Tibial nerve (tissue), 4 donors: ENCODE measurements around the gene CACNA1I.

ENCODE experiments used
- CTCF ChIP-seq, 5 experiments: fragments of 200-600 bp in 3 of 5; fragments of 450-650 bp in 2 of 5; sonication (generic) in 3 of 5; IDR thresholded peaks; one replicate each; pipeline ENCODE4 v1.5.1; 2016 to 2019; ENCODE audit warnings: antibody characterized with exemption in 5 of 5, mild to moderate bottlenecking in 3 of 5, moderate library complexity in 2 of 5
- EP300 ChIP-seq, 2 donors: sonication (generic); formaldehyde crosslinking; IDR thresholded peaks; one replicate each; pipeline ENCODE4 v1.6.1; 2017; ENCODE audit warnings: antibody characterized with exemption in 2 of 2, mild to moderate bottlenecking in 1 of 2

GRCh38 chr22:39693943-39694500 lies 123.5 kb downstream of the CACNA1I start:
- TF ChIP-seq EP300 (IDR thresholded peaks at IDR 0.05) (no peak), CTCF (IDR thresholded peaks at IDR 0.05) (no peak)
